Measurements from ENCODE around the gene ANO3.

ANO3 gene

GRCh38 chr11:26700574-26701235, 368.8 kb downstream of the ANO3 start:
- Histone ChIP-seq H3K4me1 (ENCODE audit: insufficient read depth, low read length) (no peaks in the 10 kb centered on the region), H3K4me3 (ENCODE audit: low read length) (no peak overlapping the region), H3K36me3 (ENCODE audit: insufficient read depth, low read length) (no peaks in the 10 kb centered on the region), H3K27me3 (ENCODE audit: insufficient read depth, low read length) (no peaks in the 10 kb centered on the region), H3K9me3 (ENCODE audit: low read length) (no peaks in the 10 kb centered on the region), H2AFZ (ENCODE audit: low read depth, low read length) (no peak overlapping the region)

- no peaks in the 10 kb centered on the region for H3K36me3 ChIP-seq (ENCODE audit: insufficient read depth, low read length)
- H3K4me3 ChIP-seq (ENCODE audit: low read length) = no peak overlapping the region
- H3K4me1 ChIP-seq (ENCODE audit: insufficient read depth, low read length) = no peaks in the 10 kb centered on the region
- no peak overlapping the region for H2AFZ ChIP-seq (ENCODE audit: low read depth, low read length)
- H3K9me3 ChIP-seq (ENCODE audit: low read length) = no peaks in the 10 kb centered on the region
- no peaks in the 10 kb centered on the region for H3K27me3 ChIP-seq (ENCODE audit: insufficient read depth, low read length)
Observed at GRCh38 chr11:26702406-26702805, 370.5 kb downstream of the ANO3 start.

- no peaks in the 10 kb centered on the region for H3K36me3 ChIP-seq (ENCODE audit: insufficient read depth, low read length)
- H3K4me3 ChIP-seq (ENCODE audit: low read length) = no peak overlapping the region
- H2AFZ ChIP-seq (ENCODE audit: low read depth, low read length) = no peak overlapping the region
- no peaks in the 10 kb centered on the region for H3K4me1 ChIP-seq (ENCODE audit: insufficient read depth, low read length)
- H3K27me3 ChIP-seq (ENCODE audit: insufficient read depth, low read length) = no peaks in the 10 kb centered on the region
- H3K9me3 ChIP-seq (ENCODE audit: low read length) = no peaks in the 10 kb centered on the region
Observed at GRCh38 chr11:26703411-26704191, 371.7 kb downstream of the ANO3 start.

DNA sequence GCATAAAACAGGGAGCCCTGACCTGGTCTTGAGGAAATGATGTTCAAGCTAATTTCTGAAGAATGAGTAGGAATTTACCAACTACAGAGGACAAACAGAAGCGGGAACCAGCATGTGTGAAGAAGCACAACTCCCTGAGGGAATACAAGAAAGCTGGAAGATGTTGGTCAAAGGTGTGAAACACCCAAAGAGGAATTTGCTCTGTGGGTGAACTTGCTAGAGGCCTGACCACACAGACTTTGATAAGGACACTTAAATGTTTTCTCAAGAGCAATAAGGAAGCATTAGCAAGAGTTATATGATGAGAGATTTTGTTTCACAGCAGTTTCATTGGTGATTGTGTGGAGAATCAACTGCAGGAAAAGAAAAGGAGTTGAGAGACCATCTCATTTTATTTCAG, 372.3 kb downstream of the ANO3 start:
- no peaks in the 10 kb centered on the region for H3K9me3 ChIP-seq (ENCODE audit: low read length)
- no peak overlapping the region for H2AFZ ChIP-seq (ENCODE audit: low read depth, low read length)
- no peaks in the 10 kb centered on the region for H3K4me1 ChIP-seq (ENCODE audit: insufficient read depth, low read length)
- H3K36me3 ChIP-seq (ENCODE audit: insufficient read depth, low read length) = no peaks in the 10 kb centered on the region
- H3K27me3 ChIP-seq (ENCODE audit: insufficient read depth, low read length) = no peaks in the 10 kb centered on the region
- H3K4me3 ChIP-seq (ENCODE audit: low read length) = no peak overlapping the region

GRCh38 chr11:26706181-26706580, 374.3 kb downstream of the ANO3 start:
- Histone ChIP-seq H3K9me3 (ENCODE audit: low read length) (no peaks in the 10 kb centered on the region), H2AFZ (ENCODE audit: low read depth, low read length) (no peak overlapping the region), H3K4me3 (ENCODE audit: low read length) (no peak overlapping the region), H3K36me3 (ENCODE audit: insufficient read depth, low read length) (no peaks in the 10 kb centered on the region), H3K4me1 (ENCODE audit: insufficient read depth, low read length) (no peaks in the 10 kb centered on the region), H3K27me3 (ENCODE audit: insufficient read depth, low read length) (no peaks in the 10 kb centered on the region)

DNA sequence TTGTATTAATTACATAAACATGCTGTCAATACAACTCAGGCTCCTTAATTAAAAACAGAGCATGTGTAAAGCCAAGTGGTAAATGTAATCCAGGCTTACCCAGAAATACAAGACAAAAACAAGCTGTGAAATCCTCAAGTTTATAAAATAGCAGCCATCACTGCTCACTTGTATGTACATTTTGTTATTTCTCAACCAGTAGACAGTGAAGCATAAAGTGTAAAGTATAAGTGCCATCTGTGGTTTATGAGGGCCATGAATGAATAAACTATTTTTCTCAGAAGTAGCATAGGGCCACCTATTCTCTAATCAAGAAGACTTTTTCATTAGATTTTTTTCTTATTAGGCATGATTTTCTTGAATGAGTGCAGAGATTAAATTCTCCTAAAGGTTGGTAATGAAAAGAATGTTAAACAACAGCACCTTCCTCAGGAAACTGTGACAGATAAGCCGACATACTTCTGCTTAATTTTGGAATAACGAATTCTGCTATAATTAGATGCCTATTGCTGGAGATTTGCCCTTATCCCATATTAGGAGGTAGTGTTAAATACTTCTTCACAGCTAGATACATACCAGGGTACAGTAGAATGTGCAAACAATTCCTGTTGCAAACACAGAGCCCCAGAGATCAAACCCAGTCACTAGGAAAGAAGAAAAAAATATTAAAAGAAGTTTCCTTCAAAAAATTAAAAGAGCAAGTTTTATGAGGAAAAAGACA, 377.0 kb downstream of the ANO3 start:
- H3K4me1 ChIP-seq (ENCODE audit: insufficient read depth, low read length) = no peaks in the 10 kb centered on the region
- H3K4me3 ChIP-seq (ENCODE audit: low read length) = no peak overlapping the region
- no peaks in the 10 kb centered on the region for H3K36me3 ChIP-seq (ENCODE audit: insufficient read depth, low read length)
- H2AFZ ChIP-seq (ENCODE audit: low read depth, low read length) = no peak overlapping the region
- no peaks in the 10 kb centered on the region for H3K9me3 ChIP-seq (ENCODE audit: low read length)
- H3K27me3 ChIP-seq (ENCODE audit: insufficient read depth, low read length) = no peaks in the 10 kb centered on the region

GRCh38 chr11:26710489-26710888, 378.6 kb downstream of the ANO3 start:
- Histone ChIP-seq H3K27me3 (ENCODE audit: insufficient read depth, low read length) (no peaks in the 10 kb centered on the region), H3K9me3 (ENCODE audit: low read length) (no peaks in the 10 kb centered on the region), H2AFZ (ENCODE audit: low read depth, low read length) (no peak overlapping the region), H3K4me1 (ENCODE audit: insufficient read depth, low read length) (no peaks in the 10 kb centered on the region), H3K4me3 (ENCODE audit: low read length) (no peak overlapping the region), H3K36me3 (ENCODE audit: insufficient read depth, low read length) (no peaks in the 10 kb centered on the region)

- no peaks in the 10 kb centered on the region for H3K4me1 ChIP-seq (ENCODE audit: insufficient read depth, low read length)
- no peaks in the 10 kb centered on the region for H3K9me3 ChIP-seq (ENCODE audit: low read length)
- H3K4me3 ChIP-seq (ENCODE audit: low read length) = no peak overlapping the region
- H3K27me3 ChIP-seq (ENCODE audit: insufficient read depth, low read length) = no peaks in the 10 kb centered on the region
- H2AFZ ChIP-seq (ENCODE audit: low read depth, low read length) = no peak overlapping the region
- H3K36me3 ChIP-seq (ENCODE audit: insufficient read depth, low read length) = no peaks in the 10 kb centered on the region
Observed at GRCh38 chr11:26712497-26712896, 380.6 kb downstream of the ANO3 start.
